ENCODE results near the gene MSH6. TPM values are rescaled to one million over a fixed set of nuclear protein-coding genes. Genes with fewer than 3 reads are reported as not detected.

MSH6 gene
- total RNA-seq, 6 experiments from 2014 or later: 19.7 to 34.7 (median 23.0) TPM

- 74% methylated on average over 6 of the region's 6 CpGs for WGBS (ENCODE audit: insufficient coverage, low coverage, low lambda C conversion rate, missing lambda C conversion rate)
Measured at GRCh38 chr2:47805850-47806249, 22.9 kb downstream of the MSH6 start.

DNA sequence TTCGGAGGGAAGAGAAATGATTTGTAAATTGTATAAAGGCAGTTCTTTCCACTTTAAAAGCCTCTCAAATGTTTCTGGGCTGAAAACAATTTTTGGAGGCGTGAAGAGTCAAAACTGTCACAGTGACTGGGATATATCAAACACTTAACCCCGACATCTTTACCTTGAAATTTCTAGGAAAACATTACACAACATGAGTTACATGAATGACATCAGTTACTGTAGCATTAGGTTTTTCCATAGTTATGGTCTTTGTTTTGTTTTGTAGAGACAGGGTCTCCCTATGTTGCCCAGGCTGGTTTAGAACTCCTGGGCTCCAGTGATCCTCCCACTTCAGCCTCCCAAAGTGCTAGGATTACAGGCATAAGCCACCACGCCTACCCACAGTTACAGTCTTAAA is 25.7 kb downstream of the MSH6 start:
- H3K27me3 ChIP-seq: no peaks in the 10 kb centered on the region
- no peak for DNase-seq
- H3K9me3 ChIP-seq: peaks cover 0 to 3% (median 0%) of the 10 kb centered on the region in 4 donors
- no peak for ATAC-seq
- H3K4me1 ChIP-seq: no peaks in the 10 kb centered on the region
- TF ChIP-seq CTCF (IDR thresholded peaks at IDR 0.05): no peak
- no peak for TF ChIP-seq POLR2A (IDR thresholded peaks at IDR 0.05)
- 77% methylated on average over 4 of the region's 4 CpGs for WGBS (ENCODE audit: insufficient coverage, low coverage, low lambda C conversion rate, missing lambda C conversion rate)
- H3K36me3 ChIP-seq: peaks cover 0 to 78% (median 28%) of the 10 kb centered on the region in 4 donors
- intact Hi-C loops (cut with DNase I): no loop called here
- H3K27ac ChIP-seq: no peak overlapping the region
- no peak overlapping the region for H3K4me3 ChIP-seq

More at GRCh38 chr2:47805850-47806249, 22.9 kb downstream of the MSH6 start:
- DNase-seq: no peak
- TF ChIP-seq CTCF (IDR thresholded peaks at IDR 0.05) (no peak), POLR2A (IDR thresholded peaks at IDR 0.05) (no peak)
- Histone ChIP-seq H3K4me1 (no peaks in the 10 kb centered on the region), H3K27ac (no peak overlapping the region), H3K4me3 (no peak overlapping the region), H3K9me3 (peaks cover 0 to 10% (median 0%) of the 10 kb centered on the region in 4 donors), H3K27me3 (no peaks in the 10 kb centered on the region), H3K36me3 (peaks cover 0 to 86% (median 34%) of the 10 kb centered on the region in 4 donors)
- ATAC-seq: no peak
- intact Hi-C loops (cut with DNase I): no loop called here

- 100% methylated on average over 2 of the region's 2 CpGs for WGBS (ENCODE audit: insufficient coverage, low coverage, low lambda C conversion rate, missing lambda C conversion rate)
- peaks cover 0 to 71% (median 23%) of the 10 kb centered on the region in 4 donors for H3K36me3 ChIP-seq
- ATAC-seq (no peak), DNase-seq (no peak)
- intact Hi-C loops (cut with DNase I): no loop called here
- no peaks in the 10 kb centered on the region for H3K4me1 ChIP-seq
- H3K27me3 ChIP-seq: no peaks in the 10 kb centered on the region
- no peak overlapping the region for H3K27ac ChIP-seq
- no peak overlapping the region for H3K4me3 ChIP-seq
- TF ChIP-seq CTCF (IDR thresholded peaks at IDR 0.05) (no peak), POLR2A (IDR thresholded peaks at IDR 0.05) (no peak)
- no peaks in the 10 kb centered on the region for H3K9me3 ChIP-seq
Measured at GRCh38 chr2:47809903-47810302, 27.0 kb downstream of the MSH6 start.

DNA sequence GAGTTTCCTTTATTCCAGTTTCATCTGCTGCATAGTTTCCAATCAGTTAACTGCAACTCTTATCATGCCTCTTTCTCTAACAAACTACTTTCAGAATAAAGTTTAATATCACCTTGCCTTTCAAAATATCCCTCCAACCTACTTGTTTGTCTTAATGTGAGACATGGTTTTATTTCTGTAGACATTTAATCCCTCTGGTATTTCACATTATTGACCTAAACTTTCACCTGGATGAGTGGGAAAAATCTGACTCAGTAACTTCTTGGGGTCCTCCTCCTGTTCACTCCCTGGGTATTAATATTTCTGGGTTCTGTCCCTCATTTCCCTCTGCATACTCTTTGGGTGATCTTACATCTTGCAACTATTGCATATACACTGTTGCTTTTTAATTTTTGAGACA is 27.9 kb downstream of the MSH6 start:
- TF ChIP-seq POLR2A (IDR thresholded peaks at IDR 0.05) (no peak), CTCF (IDR thresholded peaks at IDR 0.05) (no peak)
- Histone ChIP-seq H3K36me3 (peaks cover 0 to 69% (median 16%) of the 10 kb centered on the region in 4 donors), H3K27me3 (no peaks in the 10 kb centered on the region), H3K4me1 (no peaks in the 10 kb centered on the region), H3K9me3 (no peaks in the 10 kb centered on the region), H3K4me3 (no peak overlapping the region), H3K27ac (no peak overlapping the region)
- intact Hi-C loops (cut with DNase I): no loop called here
- DNase-seq: no peak
- ATAC-seq: no peak

- no peak overlapping the region for H3K27ac ChIP-seq
- no peak for ATAC-seq
- intact Hi-C loops (cut with DNase I): no loop called here
- TF ChIP-seq CTCF (IDR thresholded peaks at IDR 0.05) (no peak), POLR2A (IDR thresholded peaks at IDR 0.05) (no peak)
- 78% methylated on average over 1 of the region's 1 CpG for WGBS (ENCODE audit: insufficient coverage, low coverage, low lambda C conversion rate, missing lambda C conversion rate)
- peaks cover 0 to 69% (median 11%) of the 10 kb centered on the region in 4 donors for H3K36me3 ChIP-seq
- no peaks in the 10 kb centered on the region for H3K9me3 ChIP-seq
- no peak for DNase-seq
- no peak overlapping the region for H3K4me3 ChIP-seq
- no peaks in the 10 kb centered on the region for H3K4me1 ChIP-seq
- H3K27me3 ChIP-seq: no peaks in the 10 kb centered on the region
Measured at GRCh38 chr2:47811668-47812067, 28.7 kb downstream of the MSH6 start.
